Measurements from ENCODE around the gene GDPD4.

Gene GDPD4

GRCh38 chr11:77203901-77204753 is 97.4 kb downstream of the GDPD4 start:
- DNase-seq: no peak

- DNase-seq: no peak
Measured at GRCh38 chr11:77202941-77203900, 98.3 kb downstream of the GDPD4 start.

GRCh38 chr11:77201991-77202841 is 99.3 kb downstream of the GDPD4 start:
- DNase-seq: no peak

- no peak for DNase-seq
Measured at GRCh38 chr11:77201370-77201769, 100.1 kb downstream of the GDPD4 start.

GRCh38 chr11:77200351-77201268 is 100.9 kb downstream of the GDPD4 start:
- DNase-seq: no peak

- no peak for DNase-seq
Measured at GRCh38 chr11:77199137-77199745, 102.2 kb downstream of the GDPD4 start.

- peak; percentile 1 for DNase-seq
Measured at GRCh38 chr11:77198440-77198849, 103.0 kb downstream of the GDPD4 start.

GRCh38 chr11:77197626-77198320 is 103.7 kb downstream of the GDPD4 start:
- DNase-seq: no peak

GRCh38 chr11:77196961-77197360 is 104.5 kb downstream of the GDPD4 start:
- DNase-seq: no peak

GRCh38 chr11:77195071-77195755 is 106.3 kb downstream of the GDPD4 start:
- no peak for DNase-seq

- no peak for DNase-seq
Measured at GRCh38 chr11:77193911-77194830, 107.3 kb downstream of the GDPD4 start.

- no peak for DNase-seq
Measured at GRCh38 chr11:77193167-77193566, 108.3 kb downstream of the GDPD4 start.

GRCh38 chr11:77191823-77192495 is 109.5 kb downstream of the GDPD4 start:
- peak; percentile 85 for DNase-seq

GRCh38 chr11:77191429-77191822 is 110.1 kb downstream of the GDPD4 start:
- DNase-seq: no peak

- no peak for DNase-seq
Measured at GRCh38 chr11:77190331-77191075, 111.0 kb downstream of the GDPD4 start.

- DNase-seq: no peak
Measured at GRCh38 chr11:77189588-77190210, 111.8 kb downstream of the GDPD4 start.

All from NCI-H1436 (cell line).